Activated CD8-positive, alpha-beta memory T cell treated with anti-CD3 and anti-CD28 coated beads, Interleukin-2, amount 10 ng/mL, durations not matched to agents 7 days and 5 days (primary cell): ENCODE measurements around the gene RAD51C. TPM values are rescaled to one million over a fixed set of nuclear protein-coding genes. Genes with fewer than 3 reads are reported as not detected.
"Not testable (repeated sequence)": the region's sequence is repeated elsewhere in the genome, so short reads cannot be mapped to it uniquely, and the experiment has no call there.

ENCODE experiments used
- ATAC-seq: fragments of 150-1000 bp; cut with Tn5 transposase; one replicate; pipeline ENCODE4 v1.10.0; 2021; ENCODE audit warnings: moderate library complexity
- CTCF ChIA-PET: fragments of 350-600 bp; sonication (Branson Sonifier 250); formaldehyde crosslinking; loops from one replicate; lab custom pipeline; 2021; ENCODE audit warnings: antibody characterized with exemption; lab: Charles Lee
- DNase-seq: peaks from one replicate; pipeline ENCODE4 v3.0.0-alpha.2; 2020
- H3K27ac Mint-ChIP-seq: one replicate; pipeline ENCODE4 v1.8.0; 2021; ENCODE audit warnings: mild to moderate bottlenecking, mixed read lengths
- H3K27me3 Mint-ChIP-seq: one replicate; pipeline ENCODE4 v1.8.0; 2021; ENCODE audit warnings: mixed read lengths
- H3K36me3 Mint-ChIP-seq: one replicate; pipeline ENCODE4 v1.8.0; 2021; ENCODE audit warnings: mild to moderate bottlenecking, mixed read lengths
- H3K4me1 Mint-ChIP-seq: one replicate; pipeline ENCODE4 v1.8.0; 2021; ENCODE audit warnings: mixed read lengths
- H3K4me3 Mint-ChIP-seq: one replicate; pipeline ENCODE4 v1.8.0; 2021; ENCODE audit warnings: mild to moderate bottlenecking, moderate library complexity, mixed read lengths
- H3K9me3 Mint-ChIP-seq: one replicate; pipeline ENCODE4 v1.8.0; 2022; ENCODE audit warnings: low read depth, mixed read lengths
- total RNA-seq, 2 experiments: library from RNA; stranded (reverse); gene quantifications; one replicate each; pipeline ENCODE4 v1.2.3, GENCODE V29; 2021

The RAD51C gene
- total RNA-seq, 2 experiments from 2014 or later: 61.3 to 65.0 TPM

DNA sequence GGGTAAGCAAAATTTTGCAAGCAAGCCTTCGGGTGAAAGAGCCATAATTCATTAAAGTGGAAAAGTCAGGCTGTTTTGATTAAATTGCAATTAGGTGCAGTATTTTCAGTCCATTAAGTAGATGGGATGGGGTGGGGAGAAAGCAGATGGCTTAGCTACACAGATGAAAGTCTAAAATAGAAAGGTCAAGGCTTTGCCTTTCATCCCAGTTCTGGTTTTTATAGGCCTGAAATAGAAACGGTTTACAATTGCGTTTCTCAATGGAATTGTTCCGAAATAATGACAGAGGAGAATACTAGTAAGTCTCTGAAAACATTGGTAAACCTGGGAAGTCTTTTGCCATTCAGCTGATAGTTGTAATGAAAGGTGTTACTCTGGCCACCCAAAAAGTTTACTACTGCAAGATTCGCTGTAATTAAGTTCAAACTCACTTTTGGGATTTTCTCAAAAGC lies 64.8 kb downstream of the RAD51C start:
- Mint-ChIP-seq H3K4me3 (peak overlapping the region; percentile 72), H3K27me3 (peaks cover 80% of the 10 kb centered on the region), H3K4me1 (peaks cover 14% of the 10 kb centered on the region), H3K27ac (no peak overlapping the region), H3K9me3 (no peaks in the 10 kb centered on the region), H3K36me3 (no peaks in the 10 kb centered on the region)
- DNase-seq: no peak
- ATAC-seq: no peak
- CTCF ChIA-PET: interaction anchor here (0.6 to 1.1 kb wide), 2 partner anchors 10 to 72 kb away, joined by 3 to 5 read pairs; no protein-coding TSS in a partner anchor

DNA sequence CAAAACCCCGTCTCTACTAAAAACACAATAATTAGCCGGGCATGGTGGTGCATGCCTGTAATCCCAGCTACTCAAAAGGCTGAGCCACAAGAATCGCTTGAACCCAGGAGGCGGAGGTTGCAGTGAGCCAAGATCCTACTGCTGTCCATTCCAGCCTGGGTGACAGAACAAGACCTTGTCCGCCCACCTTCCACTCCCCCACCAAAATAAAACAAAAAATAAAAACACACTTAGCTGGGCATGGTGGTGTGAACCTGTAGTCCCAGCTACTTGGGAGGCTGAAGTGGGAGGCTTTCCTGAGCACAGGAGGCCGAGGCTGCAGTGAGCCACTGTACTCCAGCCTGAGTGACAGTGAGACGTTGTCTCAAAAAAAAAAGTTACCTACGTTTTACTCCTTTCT lies 66.5 kb downstream of the RAD51C start:
- H3K27me3 Mint-ChIP-seq: peaks cover 72% of the 10 kb centered on the region

DNA sequence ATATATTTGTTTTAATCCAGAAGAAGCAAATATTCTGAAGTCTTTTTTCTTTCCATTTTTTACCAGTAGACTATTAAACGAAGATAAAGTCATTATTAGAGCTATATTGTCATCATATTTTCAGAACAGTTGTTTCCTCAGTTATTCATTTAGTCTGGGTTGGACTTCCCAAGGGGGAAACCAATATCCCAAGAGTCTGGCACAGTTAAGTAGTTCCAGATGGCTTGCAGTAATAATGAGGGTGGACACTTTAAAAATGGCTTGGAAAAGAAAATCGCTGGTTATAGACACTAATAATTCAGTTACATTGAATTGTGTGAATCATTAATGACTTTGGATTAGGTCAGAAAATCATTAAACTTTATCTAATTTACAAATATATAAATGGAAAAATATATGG lies 67.1 kb downstream of the RAD51C start:
- Mint-ChIP-seq H3K36me3 (no peaks in the 10 kb centered on the region), H3K4me1 (peaks cover 14% of the 10 kb centered on the region), H3K27ac (no peak overlapping the region), H3K4me3 (no peak overlapping the region), H3K27me3 (peaks cover 72% of the 10 kb centered on the region), H3K9me3 (no peaks in the 10 kb centered on the region)
- ATAC-seq: no peak
- CTCF ChIA-PET: no interaction called here
- no peak for DNase-seq

More for the DNA sequence above, 66.5 kb downstream of the RAD51C start:
- H3K4me3 Mint-ChIP-seq: no peak overlapping the region
- H3K36me3 Mint-ChIP-seq: no peaks in the 10 kb centered on the region
- no peaks in the 10 kb centered on the region for H3K9me3 Mint-ChIP-seq
- DNase-seq (no peak), ATAC-seq (no peak)
- H3K27ac Mint-ChIP-seq: no peak overlapping the region
- CTCF ChIA-PET: no interaction called here
- H3K4me1 Mint-ChIP-seq: peaks cover 14% of the 10 kb centered on the region

DNA sequence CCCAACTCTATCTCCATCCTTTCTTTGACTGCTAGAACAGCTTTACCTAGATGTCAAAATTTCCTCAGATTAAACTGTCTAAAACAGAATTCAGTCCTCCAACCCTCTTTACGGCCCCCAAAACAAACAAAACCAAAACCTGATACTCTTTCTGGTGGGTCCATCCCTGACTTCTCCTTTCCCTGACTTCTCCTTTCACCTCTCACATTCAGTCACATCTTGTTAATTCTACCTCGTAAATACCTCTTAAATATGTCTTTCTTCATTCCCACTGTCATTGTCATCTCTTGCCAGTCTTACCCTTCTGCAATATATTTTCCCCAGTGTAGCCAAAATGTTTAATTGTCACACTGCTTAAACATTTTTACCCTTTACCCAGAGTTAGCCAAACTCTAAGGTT lies 67.8 kb downstream of the RAD51C start:
- peaks cover 11% of the 10 kb centered on the region for H3K4me1 Mint-ChIP-seq
- no peaks in the 10 kb centered on the region for H3K9me3 Mint-ChIP-seq
- H3K27me3 Mint-ChIP-seq: peaks cover 65% of the 10 kb centered on the region
- no peak for ATAC-seq
- H3K4me3 Mint-ChIP-seq: no peak overlapping the region
- H3K36me3 Mint-ChIP-seq: no peaks in the 10 kb centered on the region
- H3K27ac Mint-ChIP-seq: no peak overlapping the region
- CTCF ChIA-PET: no interaction called here
- DNase-seq: no peak

DNA sequence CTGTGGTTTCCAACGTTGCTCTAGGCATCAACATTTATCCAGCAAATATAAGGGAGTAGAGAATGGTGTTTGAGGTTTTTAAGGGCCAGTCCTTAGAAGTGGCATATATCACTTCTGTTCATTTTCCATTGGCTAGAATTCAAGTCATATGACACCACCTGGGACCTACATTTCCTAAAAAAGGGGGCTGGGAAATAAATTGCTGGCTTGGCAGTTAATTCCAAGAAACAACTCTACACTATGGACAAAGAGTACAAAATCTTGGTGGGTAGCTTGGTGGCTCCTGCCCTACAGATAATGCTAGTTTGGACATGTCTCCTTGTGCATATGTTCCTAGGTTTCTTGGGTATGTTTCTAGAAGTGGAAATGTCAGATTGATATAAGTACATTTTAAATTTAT lies 70.9 kb downstream of the RAD51C start:
- Mint-ChIP-seq H3K27ac (no peak overlapping the region), H3K27me3 (peaks cover 44% of the 10 kb centered on the region)
- ATAC-seq: no peak

DNA sequence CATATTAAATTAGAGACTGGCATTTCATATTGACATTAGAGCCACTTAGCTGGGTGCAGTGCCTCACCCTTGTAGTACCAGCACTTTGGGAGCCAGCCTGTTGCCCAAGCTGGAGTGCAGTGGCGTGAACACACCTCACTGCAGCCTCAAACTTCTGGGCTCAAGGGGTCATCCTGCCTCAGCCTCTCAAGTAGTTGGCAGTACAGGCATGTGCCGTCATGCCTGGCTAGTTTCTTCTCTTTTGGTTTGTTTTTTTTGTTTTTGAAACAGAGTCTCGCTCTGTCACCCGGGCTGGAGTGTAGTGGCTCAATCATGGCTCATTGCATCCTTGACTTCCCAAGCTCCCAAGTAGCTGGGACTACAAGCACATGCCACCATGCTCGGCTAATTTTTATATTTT lies 72.0 kb downstream of the RAD51C start:
- peaks cover 34% of the 10 kb centered on the region for H3K27me3 Mint-ChIP-seq
- DNase-seq: no peak
- CTCF ChIA-PET: no interaction called here
- H3K4me1 Mint-ChIP-seq: no peaks in the 10 kb centered on the region
- no peaks in the 10 kb centered on the region for H3K36me3 Mint-ChIP-seq
- no peak overlapping the region for H3K4me3 Mint-ChIP-seq
- ATAC-seq: no peak
- H3K9me3 Mint-ChIP-seq: no peaks in the 10 kb centered on the region
- H3K27ac Mint-ChIP-seq: no peak overlapping the region

More for the DNA sequence above, 70.9 kb downstream of the RAD51C start:
- Mint-ChIP-seq H3K4me1 (no peaks in the 10 kb centered on the region), H3K4me3 (no peak overlapping the region), H3K36me3 (no peaks in the 10 kb centered on the region), H3K9me3 (no peaks in the 10 kb centered on the region)
- no peak for DNase-seq
- CTCF ChIA-PET: no interaction called here

DNA sequence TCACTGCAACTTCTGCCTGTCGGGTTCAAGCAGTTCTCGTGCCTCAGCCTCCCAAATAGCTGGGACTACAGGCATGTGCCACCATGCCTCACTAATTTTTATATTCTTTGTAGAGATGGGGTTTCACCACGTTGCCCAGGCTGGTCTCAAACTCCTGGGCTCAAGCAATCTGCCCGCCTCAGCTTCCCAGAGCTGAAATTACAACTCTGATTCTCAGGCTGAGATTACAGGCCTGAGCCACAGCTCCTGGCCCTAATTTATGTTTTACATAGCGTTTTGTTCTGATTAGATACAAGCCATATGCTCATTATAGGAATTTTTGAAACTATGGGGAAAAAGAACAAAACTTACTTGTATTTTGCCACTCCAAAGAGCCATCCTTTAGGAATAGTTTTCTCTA lies 86.1 kb downstream of the RAD51C start:
- H3K4me1 Mint-ChIP-seq, CTCF ChIA-PET, H3K4me3 Mint-ChIP-seq, DNase-seq, H3K27ac Mint-ChIP-seq, H3K36me3 Mint-ChIP-seq, ATAC-seq, H3K9me3 Mint-ChIP-seq: not testable (repeated sequence)
- peaks cover 16% of the 10 kb centered on the region for H3K27me3 Mint-ChIP-seq

DNA sequence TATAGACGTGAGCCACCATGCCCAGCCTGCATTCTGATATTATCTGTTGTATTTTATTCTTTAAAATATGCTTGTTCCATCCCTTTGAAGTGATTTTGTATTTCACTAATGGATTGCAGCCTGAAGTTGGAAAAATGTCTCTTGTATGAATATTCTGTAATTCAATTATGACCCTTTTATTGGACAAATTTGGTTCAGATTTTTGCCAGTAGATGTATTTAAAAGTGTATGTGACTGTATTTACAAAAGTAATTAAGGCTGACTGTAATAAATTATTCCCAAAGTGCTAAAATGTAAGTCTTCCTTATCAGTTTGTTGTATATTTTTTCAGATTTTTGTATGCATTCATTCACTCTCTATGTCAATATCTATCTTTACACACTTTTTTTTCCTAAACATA lies 87.0 kb downstream of the RAD51C start:
- no peak for DNase-seq

DNA sequence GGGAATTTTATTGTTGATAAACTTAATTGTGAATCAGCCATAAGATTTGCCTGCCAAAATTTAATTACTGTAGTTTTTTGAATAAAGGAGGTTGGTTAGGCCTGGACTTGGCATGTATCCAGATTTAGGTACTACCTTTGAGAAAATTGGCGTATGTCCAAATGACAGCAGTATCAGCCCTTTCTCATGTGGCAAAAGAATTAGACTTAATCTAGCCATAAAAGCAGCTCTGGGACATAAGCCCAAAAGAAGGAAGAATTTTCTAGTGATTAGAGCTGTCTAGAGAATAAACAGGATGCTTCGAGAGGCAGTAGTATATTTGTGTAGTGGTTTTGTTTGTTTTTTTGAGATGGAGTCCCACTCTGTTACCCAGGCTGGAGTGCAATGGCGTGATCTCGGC lies 91.0 kb downstream of the RAD51C start:
- Mint-ChIP-seq H3K36me3 (no peaks in the 10 kb centered on the region), H3K27ac (no peak overlapping the region), H3K4me3 (no peak overlapping the region), H3K4me1 (no peaks in the 10 kb centered on the region), H3K9me3 (no peaks in the 10 kb centered on the region), H3K27me3 (peaks cover 8% of the 10 kb centered on the region)
- no peak for DNase-seq
- ATAC-seq: no peak
- CTCF ChIA-PET: no interaction called here

More for the DNA sequence above, 87.0 kb downstream of the RAD51C start:
- ATAC-seq: no peak
- Mint-ChIP-seq H3K36me3 (no peaks in the 10 kb centered on the region), H3K4me3 (no peak overlapping the region), H3K9me3 (no peaks in the 10 kb centered on the region), H3K27ac (no peak overlapping the region), H3K27me3 (peaks cover 16% of the 10 kb centered on the region), H3K4me1 (no peaks in the 10 kb centered on the region)
- CTCF ChIA-PET: no interaction called here

DNA sequence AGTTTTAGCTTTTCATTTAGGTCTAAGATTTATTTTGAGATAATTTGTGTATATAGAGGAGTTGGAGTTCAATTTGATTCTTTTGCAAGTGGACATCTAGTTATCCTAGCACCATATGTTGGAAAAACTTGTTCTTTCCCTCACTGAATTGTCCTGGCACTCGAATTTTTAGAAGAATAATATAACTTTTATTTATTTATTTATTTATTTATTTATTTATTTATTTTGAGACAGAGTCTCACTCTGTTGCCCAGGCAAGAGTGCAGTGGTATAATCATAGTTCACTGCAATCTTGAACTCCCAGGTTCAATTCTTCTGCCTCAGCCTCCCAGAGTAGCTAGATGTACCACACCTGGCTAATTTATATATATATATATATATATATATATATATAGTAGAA lies 92.7 kb downstream of the RAD51C start:
- Mint-ChIP-seq H3K4me3 (no peak overlapping the region), H3K9me3 (no peaks in the 10 kb centered on the region), H3K27me3 (peaks cover 9% of the 10 kb centered on the region), H3K4me1 (peaks cover 3% of the 10 kb centered on the region), H3K36me3 (no peaks in the 10 kb centered on the region), H3K27ac (no peak overlapping the region)
- ATAC-seq (no peak), DNase-seq (no peak)
- CTCF ChIA-PET: no interaction called here

Other genes starting within 250 kb of the RAD51C start
- under 1 TPM; 0.41 to 0.61 TPM for gene HSF5, start 204.2 kb upstream of the RAD51C start, total RNA-seq
- gene MTMR4, start 178.0 kb upstream of the RAD51C start, total RNA-seq: 10 to 100 TPM; 57.9 to 63.8 TPM
- gene TEX14, start 557 bp upstream of the RAD51C start, total RNA-seq: under 1 TPM; 0.28 to 0.35 TPM
- under 1 TPM; 0.03 to 0.07 TPM for gene PPM1E, start 63.3 kb downstream of the RAD51C start, total RNA-seq